Endothelial cell (in vitro differentiated cells): ENCODE results near the gene RSRC2. TPM values are rescaled to one million over a fixed set of nuclear protein-coding genes. Genes with fewer than 3 reads are reported as not detected.

Experiments
- DNase-seq: peaks from one replicate; pipeline ENCODE4 v3.0.0; 2021; ENCODE audit warnings: low spot score
- H3K27ac Mint-ChIP-seq: one replicate; pipeline ENCODE4 v1.8.0; 2021; ENCODE audit warnings: mixed read lengths, inconsistent platforms; ENCODE audit not compliant: unreplicated experiment
- H3K27me3 Mint-ChIP-seq: one replicate; pipeline ENCODE4 v1.8.0; 2021; ENCODE audit warnings: mild to moderate bottlenecking, moderate library complexity, mixed read lengths, inconsistent platforms; ENCODE audit not compliant: unreplicated experiment
- H3K36me3 Mint-ChIP-seq: one replicate; pipeline ENCODE4 v1.8.0; 2021; ENCODE audit warnings: mild to moderate bottlenecking, low read depth, mixed read lengths, inconsistent platforms; ENCODE audit not compliant: unreplicated experiment
- H3K4me1 Mint-ChIP-seq: one replicate; pipeline ENCODE4 v1.8.0; 2021; ENCODE audit warnings: mild to moderate bottlenecking, mixed read lengths, inconsistent platforms; ENCODE audit not compliant: unreplicated experiment
- H3K4me3 Mint-ChIP-seq: one replicate; pipeline ENCODE4 v1.8.0; 2021; ENCODE audit warnings: mild to moderate bottlenecking, mixed read lengths, inconsistent platforms; ENCODE audit not compliant: unreplicated experiment
- H3K9me3 Mint-ChIP-seq: one replicate; pipeline ENCODE4 v1.8.0; 2021; ENCODE audit warnings: mixed read lengths, inconsistent platforms; ENCODE audit not compliant: unreplicated experiment
- CTCF ChIP-seq: fragments of 200-600 bp; sonication (generic); IDR thresholded peaks from one replicate; pipeline ENCODE4 v1.5.0; 2021; ENCODE audit warnings: antibody characterized with exemption; ENCODE audit not compliant: unreplicated experiment
- total RNA-seq: library from RNA; stranded (reverse); fragmentation: NEBNext Ultra II Directional; extraction: Animal tissue kit (Norgen Biotek cat#: 25700); gene quantifications from one replicate; pipeline ENCODE4 v1.2.1, GENCODE V29; 2021; ENCODE audit not compliant: unreplicated experiment

The RSRC2 gene
- total RNA-seq, 1 donor from 2014 or later: 75.2 TPM

GRCh38 chr12:122560138-122560537 is 33.4 kb upstream of the RSRC2 start:
- Mint-ChIP-seq H3K9me3 (no peaks in the 10 kb centered on the region), H3K4me1 (no peaks in the 10 kb centered on the region), H3K36me3 (peaks cover 5% of the 10 kb centered on the region), H3K27ac (no peak overlapping the region), H3K4me3 (no peak overlapping the region), H3K27me3 (peaks cover 2% of the 10 kb centered on the region)
- no peak for TF ChIP-seq CTCF
- no peak for DNase-seq

GRCh38 chr12:122558745-122559641 is 32.3 kb upstream of the RSRC2 start:
- no peak for DNase-seq
- H3K27me3 Mint-ChIP-seq: peaks cover 2% of the 10 kb centered on the region
- peaks cover 5% of the 10 kb centered on the region for H3K36me3 Mint-ChIP-seq
- H3K9me3 Mint-ChIP-seq: no peaks in the 10 kb centered on the region
- H3K4me1 Mint-ChIP-seq: no peaks in the 10 kb centered on the region
- H3K27ac Mint-ChIP-seq: no peak overlapping the region
- TF ChIP-seq CTCF: no peak
- no peak overlapping the region for H3K4me3 Mint-ChIP-seq

GRCh38 chr12:122547330-122547729 is 20.6 kb upstream of the RSRC2 start:
- Mint-ChIP-seq H3K9me3 (no peaks in the 10 kb centered on the region), H3K36me3 (peaks cover 11% of the 10 kb centered on the region), H3K4me1 (no peaks in the 10 kb centered on the region), H3K27ac (no peak overlapping the region), H3K4me3 (no peak overlapping the region), H3K27me3 (no peaks in the 10 kb centered on the region)
- no peak for TF ChIP-seq CTCF
- no peak for DNase-seq

GRCh38 chr12:122545855-122546254 is 19.1 kb upstream of the RSRC2 start:
- no peaks in the 10 kb centered on the region for H3K9me3 Mint-ChIP-seq
- TF ChIP-seq CTCF: no peak
- H3K27me3 Mint-ChIP-seq: no peaks in the 10 kb centered on the region
- DNase-seq: no peak
- H3K36me3 Mint-ChIP-seq: peaks cover 6% of the 10 kb centered on the region
- no peak overlapping the region for H3K4me3 Mint-ChIP-seq
- peaks cover 2% of the 10 kb centered on the region for H3K4me1 Mint-ChIP-seq
- no peak overlapping the region for H3K27ac Mint-ChIP-seq

- H3K27ac Mint-ChIP-seq: no peak overlapping the region
- H3K27me3 Mint-ChIP-seq: no peaks in the 10 kb centered on the region
- no peak for DNase-seq
- H3K4me1 Mint-ChIP-seq: peaks cover 2% of the 10 kb centered on the region
- no peak for TF ChIP-seq CTCF
- no peak overlapping the region for H3K4me3 Mint-ChIP-seq
- H3K9me3 Mint-ChIP-seq: no peaks in the 10 kb centered on the region
- H3K36me3 Mint-ChIP-seq: peaks cover 2% of the 10 kb centered on the region
These were observed 17.8 kb upstream of the RSRC2 start for GRCh38 chr12:122544537-122544936.
